Airway epithelial cell (primary cell): ENCODE results near the gene SRC. TPM values are rescaled to one million over a fixed set of nuclear protein-coding genes. Genes with fewer than 3 reads are reported as not detected.

ENCODE experiments used
- total RNA-seq: library from RNA; depleted of rRNA; stranded (reverse); fragments of >200 nt; gene quantifications from 2 replicates; pipeline ENCODE4 v1.2.3, GENCODE V29; 2015

SRC gene
- total RNA-seq: 41.0 and 54.1 TPM in 2 replicates

GRCh38 chr20:37345339-37346235 lies at the start of gene SRC:
Gene SRC (plus strand): TSS chr20:37346140. CDS start chr20:37384154, 38,014 bp downstream.

Other genes starting within 250 kb of the SRC start
- gene RPN2, start 166.8 kb upstream of the SRC start, total RNA-seq: 159 and 211 TPM in 2 replicates
- 0.07 and 1.2 TPM in 2 replicates for gene MROH8, start 166.6 kb upstream of the SRC start, total RNA-seq
- gene GHRH, start 84.3 kb upstream of the SRC start, total RNA-seq: not detected in 2 replicates
- gene MANBAL, start 56.5 kb upstream of the SRC start, total RNA-seq: 29.4 and 38.5 TPM in 2 replicates
- gene NNAT, start 175.1 kb downstream of the SRC start, total RNA-seq: 1.3 and 1.8 TPM in 2 replicates
- gene BLCAP, start 181.7 kb downstream of the SRC start, total RNA-seq: 59.3 and 79.1 TPM in 2 replicates